Lung (tissue), 12 donors: Measurements from ENCODE around the gene KEAP1. TPM values are rescaled to one million over a fixed set of nuclear protein-coding genes. Genes with fewer than 3 reads are reported as not detected.

Experiments
- ATAC-seq: fragments of 200-7000 bp; cut with Tn5 transposase; one replicate; pipeline ENCODE4 v1.9.1; 2020; ENCODE audit warnings: moderate number of reproducible peaks; ENCODE audit not compliant: insufficient read depth, low FRiP score
- DNase-seq, 3 donors: peaks; one replicate each; pipeline ENCODE4 v3.0.0-alpha.2; 2013 to 2017
- H3K27ac ChIP-seq, 2 donors: one replicate each; pipeline ENCODE4 v1.5.1; 2013; ENCODE audit warnings: mild to moderate bottlenecking in 2 of 2, moderate library complexity in 2 of 2, control low read depth in 1 of 2, inconsistent platforms in 1 of 2, low read depth in 1 of 2, low read length in 1 of 2
- H3K27me3 ChIP-seq, 3 donors: one replicate each; pipeline ENCODE4 v1.5.1; 2013; ENCODE audit warnings: low read length in 2 of 3; ENCODE audit not compliant: control insufficient read depth in 3 of 3, insufficient read depth in 3 of 3
- H3K36me3 ChIP-seq, 4 donors: one replicate each; pipeline ENCODE4 v1.5.1; 2013; ENCODE audit warnings: low read length in 4 of 4, mild to moderate bottlenecking in 1 of 4, moderate library complexity in 1 of 4; ENCODE audit not compliant: control insufficient read depth in 4 of 4, insufficient read depth in 4 of 4
- H3K4me1 ChIP-seq, 5 donors: one replicate each; pipeline ENCODE4 v1.5.1; 2013; ENCODE audit warnings: low read length in 5 of 5, mild to moderate bottlenecking in 2 of 5, moderate library complexity in 1 of 5; ENCODE audit not compliant: control insufficient read depth in 5 of 5, insufficient read depth in 5 of 5
- H3K4me3 ChIP-seq: one replicate; pipeline ENCODE4 v1.5.1; 2013; ENCODE audit warnings: mild to moderate bottlenecking, control low read depth, moderate library complexity
- H3K9ac ChIP-seq, 2 donors: one replicate each; pipeline ENCODE4 v1.5.1; 2013; ENCODE audit warnings: low read length in 2 of 2, control low read depth in 1 of 2; ENCODE audit not compliant: insufficient read depth in 1 of 2
- H3K9me3 ChIP-seq, 4 donors: one replicate each; pipeline ENCODE4 v1.5.1; 2013; ENCODE audit warnings: low read length in 3 of 4, mild to moderate bottlenecking in 1 of 4, moderate library complexity in 1 of 4; ENCODE audit not compliant: control insufficient read depth in 4 of 4, insufficient read depth in 3 of 4
- WGBS, 2 donors: extraction: QIAGEN DNeasy Blood & Tissue Kit; methylation state at CpG; one replicate each; pipeline ENCODE4 v1.1.7; 2013; 5-methylcytosine and 5-hydroxymethylcytosine counted together
- polyA plus RNA-seq, 2 donors: library from polyadenylated mRNA; stranded (reverse); fragments of 200-250 nt; gene quantifications; one replicate each; pipeline ENCODE4 v1.2.1, GENCODE V29; 2013
- total RNA-seq, 2 donors: library from RNA; depleted of rRNA in 1 of 2; stranded (reverse); fragments of >200 nt in 1 of 2; gene quantifications; one replicate each; pipeline ENCODE4 v1.2.1, GENCODE V29; 2014 to 2021
- TF ChIP-seq, protein P1 (sequence below): IDR thresholded peaks from 2 replicates; pipeline ENCODE4 v1.5.1; 2012; ENCODE audit warnings: mild to moderate bottlenecking; ENCODE audit errors: control extremely low read depth, extremely low read depth
- donor health status: control.
- donor health status: control.
- donor health status: Bipolar disorder and iron deficiency.
- donor health status: healthy.
- donor health status: DM: yes; HTN: yes; CAD: no.

The KEAP1 gene
- total and polyA plus RNA-seq, 4 donors: 44.8 to 73.5 (median 60.3) TPM

DNA sequence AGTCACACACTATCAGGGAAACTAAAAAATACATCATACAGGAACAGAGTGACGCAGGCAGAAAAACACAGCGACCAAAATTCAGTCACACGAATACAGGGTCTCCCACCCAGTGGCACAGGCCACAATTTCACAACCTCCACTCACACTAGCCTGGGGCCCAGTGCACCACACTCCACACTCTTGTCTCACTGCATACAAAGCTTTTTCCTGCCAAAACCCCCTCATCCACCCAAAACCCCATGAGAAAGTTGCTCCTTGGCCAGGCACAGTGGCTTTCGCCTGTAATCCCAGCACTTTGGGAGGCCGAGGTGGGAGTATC is 12.9 kb upstream of the KEAP1 start:
- TF ChIP-seq, protein P1, sequence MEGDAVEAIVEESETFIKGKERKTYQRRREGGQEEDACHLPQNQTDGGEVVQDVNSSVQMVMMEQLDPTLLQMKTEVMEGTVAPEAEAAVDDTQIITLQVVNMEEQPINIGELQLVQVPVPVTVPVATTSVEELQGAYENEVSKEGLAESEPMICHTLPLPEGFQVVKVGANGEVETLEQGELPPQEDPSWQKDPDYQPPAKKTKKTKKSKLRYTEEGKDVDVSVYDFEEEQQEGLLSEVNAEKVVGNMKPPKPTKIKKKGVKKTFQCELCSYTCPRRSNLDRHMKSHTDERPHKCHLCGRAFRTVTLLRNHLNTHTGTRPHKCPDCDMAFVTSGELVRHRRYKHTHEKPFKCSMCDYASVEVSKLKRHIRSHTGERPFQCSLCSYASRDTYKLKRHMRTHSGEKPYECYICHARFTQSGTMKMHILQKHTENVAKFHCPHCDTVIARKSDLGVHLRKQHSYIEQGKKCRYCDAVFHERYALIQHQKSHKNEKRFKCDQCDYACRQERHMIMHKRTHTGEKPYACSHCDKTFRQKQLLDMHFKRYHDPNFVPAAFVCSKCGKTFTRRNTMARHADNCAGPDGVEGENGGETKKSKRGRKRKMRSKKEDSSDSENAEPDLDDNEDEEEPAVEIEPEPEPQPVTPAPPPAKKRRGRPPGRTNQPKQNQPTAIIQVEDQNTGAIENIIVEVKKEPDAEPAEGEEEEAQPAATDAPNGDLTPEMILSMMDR: no peak
- H3K9me3 ChIP-seq: peaks cover 0 to 7% (median 0%) of the 10 kb centered on the region in 4 donors
- peaks cover 0 to 14% (median 4%) of the 10 kb centered on the region in 5 donors for H3K4me1 ChIP-seq
- H3K9ac ChIP-seq: no peak overlapping the region
- no peak for ATAC-seq
- no peak for DNase-seq
- no peak overlapping the region for H3K4me3 ChIP-seq
- 92% methylated on average over 5 of the region's 5 CpGs for WGBS, 2 donors
- no peak overlapping the region for H3K27ac ChIP-seq
- H3K36me3 ChIP-seq: no peaks in the 10 kb centered on the region
- H3K27me3 ChIP-seq: peaks cover 19 to 72% (median 57%) of the 10 kb centered on the region in 3 donors

DNA sequence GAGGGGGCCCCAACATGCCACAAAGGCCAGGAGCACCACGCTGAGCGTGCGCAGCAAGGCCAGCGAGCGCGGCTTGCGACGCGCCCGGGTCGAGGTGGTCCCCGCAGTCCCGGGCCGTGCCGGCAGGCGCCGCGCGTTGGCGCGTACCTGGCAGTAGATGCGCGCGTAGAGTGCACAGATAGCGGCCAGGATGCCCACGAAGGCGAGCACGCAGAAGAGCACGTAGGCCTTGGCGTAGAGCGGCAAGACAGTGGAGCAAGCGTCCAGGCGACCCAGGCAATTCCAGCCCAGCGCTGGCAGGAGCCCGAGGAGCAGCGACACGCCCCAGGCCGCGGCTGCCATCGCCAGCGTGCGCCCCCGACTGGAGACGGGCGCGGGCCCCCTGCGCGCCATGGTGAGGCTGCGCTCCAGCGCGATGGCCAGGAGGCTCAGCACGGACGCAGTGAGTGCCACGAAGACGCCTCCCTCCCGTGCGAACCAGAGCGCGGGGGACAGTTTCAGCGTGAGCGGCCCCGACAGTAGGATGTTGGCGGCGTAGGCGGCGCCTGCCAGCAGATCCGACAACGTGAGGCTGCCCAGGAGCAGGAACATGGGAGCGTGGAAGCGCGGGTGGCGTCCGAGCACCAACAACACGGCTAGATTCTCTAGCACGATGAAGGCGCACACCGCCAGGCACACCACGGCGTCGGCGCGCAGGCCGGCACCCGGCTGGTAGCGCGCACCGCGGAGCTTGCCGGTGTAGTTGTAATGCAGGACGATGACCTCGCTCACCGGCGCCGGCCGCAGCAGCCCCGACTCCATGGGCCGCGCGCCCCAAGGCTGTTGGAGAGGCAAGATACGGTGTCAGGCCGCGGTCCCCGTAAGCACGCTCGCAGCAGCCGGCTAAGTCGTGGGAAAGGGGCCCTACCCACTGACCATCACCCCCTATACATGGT is 11.3 kb upstream of the KEAP1 start:
- Histone ChIP-seq H3K27me3 (peaks cover 19 to 70% (median 60%) of the 10 kb centered on the region in 3 donors), H3K9me3 (peaks cover 0 to 7% (median 0%) of the 10 kb centered on the region in 4 donors), H3K9ac (no peak overlapping the region), H3K4me1 (peaks cover 0 to 16% (median 4%) of the 10 kb centered on the region in 5 donors), H3K36me3 (no peaks in the 10 kb centered on the region), H3K27ac (peak overlapping the region in 1 of 2 donors; percentile 3), H3K4me3 (no peak overlapping the region)
- TF ChIP-seq, protein P1: no peak
- WGBS, 2 donors: 6 to 8% methylated on average over 92 to 107 of the region's 107 CpGs
- no peak for ATAC-seq
- DNase-seq: peak in 1 of 3 donors; percentile 24

- Histone ChIP-seq H3K4me1 (peaks cover 0 to 16% (median 4%) of the 10 kb centered on the region in 5 donors), H3K4me3 (no peak overlapping the region), H3K9ac (no peak overlapping the region), H3K9me3 (peaks cover 0 to 7% (median 0%) of the 10 kb centered on the region in 4 donors), H3K27me3 (peaks cover 19 to 57% (median 49%) of the 10 kb centered on the region in 3 donors), H3K27ac (no peak overlapping the region), H3K36me3 (no peaks in the 10 kb centered on the region)
- DNase-seq: no peak
- TF ChIP-seq, protein P1: no peak
- ATAC-seq: no peak
- WGBS, 2 donors: 82 to 83% methylated on average over 7 of the region's 7 CpGs
Observed at GRCh38 chr19:10513223-10513622, 10.1 kb upstream of the KEAP1 start.
